Lower lobe of right lung (tissue), 2 donors: Measurements from ENCODE around the gene CEP131. TPM values are rescaled to one million over a fixed set of nuclear protein-coding genes. Genes with fewer than 3 reads are reported as not detected.

ENCODE experiments used
- ATAC-seq, 2 donors: fragments of 200-7000 bp; cut with Tn5 transposase; one replicate each; pipeline ENCODE4 v1.9.1; 2020 to 2022; ENCODE audit warnings: mild to moderate bottlenecking in 2 of 2, moderate library complexity in 2 of 2
- DNase-seq: peaks from one replicate; pipeline ENCODE4 v3.0.0-alpha.2; 2020
- H3K27ac ChIP-seq: fragments of 200-600 bp; one replicate; pipeline ENCODE4 v1.8.0; 2022
- H3K27me3 ChIP-seq: fragments of 200-600 bp; one replicate; pipeline ENCODE4 v1.8.0; 2022; ENCODE audit warnings: low read depth
- H3K36me3 ChIP-seq: fragments of 200-600 bp; one replicate; pipeline ENCODE4 v1.8.0; 2022; ENCODE audit warnings: mild to moderate bottlenecking
- H3K4me1 ChIP-seq: fragments of 200-600 bp; one replicate; pipeline ENCODE4 v1.8.0; 2022
- H3K4me3 ChIP-seq: fragments of 200-600 bp; one replicate; pipeline ENCODE4 v1.8.0; 2022; ENCODE audit warnings: mild to moderate bottlenecking
- H3K9me3 ChIP-seq: fragments of 200-600 bp; one replicate; pipeline ENCODE4 v1.8.0; 2022
- intact Hi-C: fragments of 100-400 bp; cut with DNase I; formaldehyde crosslinking; loops from one replicate; pipeline ENCODE4 v1.11.0; 2022
- total RNA-seq: library from RNA; stranded (reverse); fragmentation: NEBNext Ultra II Directional; extraction: Animal tissue kit (Norgen Biotek cat#: 25700); gene quantifications from one replicate; pipeline ENCODE4 v1.2.1, GENCODE V29; 2021
- TF ChIP-seq, protein P1 (sequence below): fragments of 200-600 bp; IDR thresholded peaks from one replicate; pipeline ENCODE4 v1.8.0; 2022; ENCODE audit warnings: antibody characterized with exemption, mild to moderate bottlenecking
- donor health status: DM: no; HTN: yes; CAD: no; lungs with severe emphysema.

The CEP131 gene
- total RNA-seq, 1 donor from 2014 or later = 8.3 TPM

DNA sequence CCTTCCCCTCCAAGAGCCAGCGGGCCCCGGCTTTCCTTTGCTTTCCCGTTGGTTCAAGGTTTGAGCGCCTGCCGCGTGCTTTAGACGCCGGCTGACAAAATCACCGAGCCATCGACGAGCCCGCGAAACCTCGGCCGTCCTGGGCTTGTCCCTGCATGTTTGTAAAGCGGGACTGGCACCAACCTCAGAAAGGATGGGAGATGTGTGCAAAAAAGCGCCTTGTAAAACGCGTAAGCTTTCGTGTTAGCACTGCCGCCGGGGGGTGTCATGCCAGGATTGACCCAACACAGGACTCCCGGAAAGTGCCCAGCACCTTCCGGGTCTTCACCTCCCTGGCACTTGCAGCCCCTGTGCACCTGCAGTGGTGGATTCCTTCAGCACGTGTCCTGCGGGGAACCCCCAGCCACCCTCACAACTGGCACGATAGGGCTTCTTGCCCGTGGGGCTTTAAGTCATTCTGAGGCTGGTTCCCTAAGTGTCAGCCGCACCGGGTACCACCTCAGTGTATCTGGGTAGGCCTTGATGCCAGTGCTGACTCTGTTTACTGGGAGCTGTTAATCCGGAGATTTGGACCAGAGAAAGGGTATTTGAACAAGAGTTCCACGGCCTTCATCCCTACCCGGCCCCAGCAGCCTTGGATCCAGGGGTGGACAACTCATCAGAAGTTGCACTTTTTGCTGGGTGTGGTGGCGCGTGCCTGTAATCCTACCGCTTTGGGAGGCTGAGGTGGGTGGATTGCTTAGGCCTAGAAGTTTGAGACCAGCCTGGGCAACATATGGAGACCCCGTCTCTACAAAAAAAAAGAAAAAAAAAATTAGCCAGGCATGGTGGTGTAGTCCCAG lies 17.2 kb upstream of the CEP131 start:
- TF ChIP-seq, protein P1, sequence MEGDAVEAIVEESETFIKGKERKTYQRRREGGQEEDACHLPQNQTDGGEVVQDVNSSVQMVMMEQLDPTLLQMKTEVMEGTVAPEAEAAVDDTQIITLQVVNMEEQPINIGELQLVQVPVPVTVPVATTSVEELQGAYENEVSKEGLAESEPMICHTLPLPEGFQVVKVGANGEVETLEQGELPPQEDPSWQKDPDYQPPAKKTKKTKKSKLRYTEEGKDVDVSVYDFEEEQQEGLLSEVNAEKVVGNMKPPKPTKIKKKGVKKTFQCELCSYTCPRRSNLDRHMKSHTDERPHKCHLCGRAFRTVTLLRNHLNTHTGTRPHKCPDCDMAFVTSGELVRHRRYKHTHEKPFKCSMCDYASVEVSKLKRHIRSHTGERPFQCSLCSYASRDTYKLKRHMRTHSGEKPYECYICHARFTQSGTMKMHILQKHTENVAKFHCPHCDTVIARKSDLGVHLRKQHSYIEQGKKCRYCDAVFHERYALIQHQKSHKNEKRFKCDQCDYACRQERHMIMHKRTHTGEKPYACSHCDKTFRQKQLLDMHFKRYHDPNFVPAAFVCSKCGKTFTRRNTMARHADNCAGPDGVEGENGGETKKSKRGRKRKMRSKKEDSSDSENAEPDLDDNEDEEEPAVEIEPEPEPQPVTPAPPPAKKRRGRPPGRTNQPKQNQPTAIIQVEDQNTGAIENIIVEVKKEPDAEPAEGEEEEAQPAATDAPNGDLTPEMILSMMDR = no peak
- DNase-seq (no peak), ATAC-seq (no peak)
- intact Hi-C loops = no loop called here
- H3K9me3 ChIP-seq = no peaks in the 10 kb centered on the region
- no peaks in the 10 kb centered on the region for H3K27me3 ChIP-seq
- peaks cover 33% of the 10 kb centered on the region for H3K4me1 ChIP-seq
- peaks cover 12% of the 10 kb centered on the region for H3K36me3 ChIP-seq
- H3K4me3 ChIP-seq = peak overlapping the region; percentile 100
- peak overlapping the region; percentile 89 for H3K27ac ChIP-seq

DNA sequence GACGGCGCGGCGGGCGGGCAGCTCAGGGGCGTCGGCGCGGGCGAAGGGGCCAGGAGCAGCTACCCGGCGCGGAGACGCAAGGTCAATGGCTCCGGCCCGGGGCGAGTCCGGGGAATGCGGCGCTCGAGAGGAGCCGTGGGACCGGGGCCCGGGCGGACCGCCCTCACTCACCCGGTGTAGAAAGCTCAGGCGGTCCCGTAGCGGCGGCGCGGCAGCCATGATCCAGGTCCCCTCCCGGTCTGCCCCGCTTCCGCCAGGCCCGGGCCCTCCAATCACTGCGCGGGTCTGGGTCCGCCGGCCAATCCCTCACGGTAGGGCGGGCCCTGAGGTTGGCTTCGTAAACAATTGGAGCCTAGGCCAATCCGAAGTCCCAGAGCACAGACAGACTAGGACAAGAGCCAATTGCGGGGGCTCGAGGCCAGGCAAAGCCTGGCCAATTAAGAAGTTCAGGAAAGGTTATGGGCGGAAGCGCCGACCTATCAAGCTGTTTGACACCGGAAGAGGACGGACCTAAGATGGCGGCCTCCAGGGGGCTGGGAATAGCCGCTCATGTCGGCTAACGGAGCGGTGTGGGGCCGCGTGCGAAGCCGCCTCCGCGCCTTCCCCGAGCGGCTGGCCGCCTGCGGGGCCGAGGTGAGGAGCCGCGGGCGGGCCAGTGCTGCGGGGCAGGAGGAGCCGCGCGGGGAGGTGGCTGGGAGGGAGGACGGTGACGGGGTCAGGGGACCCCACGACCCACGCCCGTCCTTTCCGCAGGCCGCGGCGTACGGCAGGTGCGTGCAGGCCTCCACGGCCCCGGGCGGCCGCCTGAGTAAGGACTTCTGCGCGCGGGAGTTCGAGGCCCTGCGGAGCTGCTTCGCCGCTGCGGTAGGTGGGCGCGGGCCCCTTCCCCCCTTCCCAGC lies 16.3 kb upstream of the CEP131 start, which contains the start of the genes NDUFAF8 and TEPSIN:
NDUFAF8 (plus strand) TSS at position 504 of the 899 bp plus-strand sequence; CDS start at position 550, 46 bp downstream.
TEPSIN (minus strand) TSS at position 241 of the 899 bp plus-strand sequence; CDS start at position 219, 22 bp downstream.
- Histone ChIP-seq H3K27me3 (no peaks in the 10 kb centered on the region), H3K27ac (peak within 1 kb of the TSS; percentile 89), H3K36me3 (peaks cover 12% of the 10 kb centered on the region), H3K4me1 (peaks cover 33% of the 10 kb centered on the region), H3K4me3 (peak within 1 kb of the TSS; percentile 100), H3K9me3 (no peaks in the 10 kb centered on the region)
- ATAC-seq (peak; percentile 98), DNase-seq (peak; percentile 98)
- intact Hi-C loops = no loop called here
- TF ChIP-seq, protein P1 = no peak

DNA sequence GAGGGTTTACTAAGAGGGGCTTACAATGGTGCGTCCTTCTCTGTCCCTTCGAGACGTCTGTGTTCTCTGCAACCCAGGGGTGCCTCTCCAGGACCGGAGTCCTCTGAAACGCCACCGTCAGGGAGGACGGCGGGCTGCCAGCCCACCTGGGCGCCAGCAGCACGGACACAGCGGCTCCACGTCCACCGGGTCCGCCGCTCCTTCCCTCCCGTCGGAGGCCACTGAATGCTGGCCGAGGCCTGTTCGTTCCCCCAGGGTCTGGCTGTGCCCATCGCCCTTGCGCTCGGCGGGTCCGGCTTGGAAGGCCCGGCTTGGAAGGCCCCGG lies 15.7 kb upstream of the CEP131 start:
- ATAC-seq (peak in 1 of 2 donors; percentile 0), DNase-seq (no peak)
- Histone ChIP-seq H3K4me1 (peaks cover 33% of the 10 kb centered on the region), H3K27me3 (no peaks in the 10 kb centered on the region), H3K36me3 (peaks cover 17% of the 10 kb centered on the region), H3K27ac (peak overlapping the region; percentile 89), H3K9me3 (no peaks in the 10 kb centered on the region), H3K4me3 (peak overlapping the region; percentile 100)
- TF ChIP-seq, protein P1 = no peak
- intact Hi-C loops = no loop called here

DNA sequence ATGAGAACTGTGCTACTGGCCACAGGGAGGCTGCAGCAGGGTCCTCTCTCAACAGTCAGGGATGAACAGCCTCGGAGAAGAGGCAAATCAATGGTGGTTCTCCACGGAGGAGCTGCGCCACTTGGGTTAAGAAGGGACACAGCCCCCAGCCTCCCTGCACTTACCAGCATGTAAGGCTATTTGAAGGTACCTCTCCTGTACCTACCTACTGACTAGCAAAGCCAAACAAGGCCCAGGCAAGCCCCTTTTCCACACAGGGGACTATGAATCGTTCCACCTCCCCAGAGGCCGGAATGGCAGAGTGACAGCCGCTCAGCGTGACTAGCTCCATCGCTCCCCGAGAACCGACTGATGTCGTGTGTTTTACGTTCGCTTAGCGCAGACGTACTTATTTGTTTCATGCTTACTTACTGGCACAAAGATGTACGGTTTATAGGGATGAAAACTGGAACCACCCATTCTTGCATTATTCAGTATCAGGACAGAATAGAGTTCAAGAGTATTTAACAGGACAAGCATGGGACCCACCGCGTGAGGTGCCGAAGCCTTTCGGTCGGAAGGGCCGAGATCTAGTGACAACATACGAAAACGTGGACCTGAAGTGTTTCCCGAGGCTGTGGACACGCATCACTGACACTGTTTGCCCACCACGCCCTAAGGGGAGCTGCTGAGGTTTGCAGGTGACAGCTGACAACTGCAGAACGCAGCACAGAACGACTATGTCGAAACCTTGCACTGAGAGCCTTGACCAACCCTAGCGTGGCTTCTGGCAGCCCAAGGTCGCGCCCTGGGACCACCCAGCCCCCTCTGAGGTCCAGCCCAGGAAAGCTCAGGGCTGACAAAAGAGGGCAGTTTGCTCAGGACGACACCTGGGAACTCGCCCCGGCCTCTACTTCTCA lies 15.1 kb upstream of the CEP131 start:
- no peaks in the 10 kb centered on the region for H3K9me3 ChIP-seq
- peak overlapping the region; percentile 100 for H3K4me3 ChIP-seq
- peak overlapping the region; percentile 89 for H3K27ac ChIP-seq
- H3K4me1 ChIP-seq = peaks cover 33% of the 10 kb centered on the region
- no peaks in the 10 kb centered on the region for H3K27me3 ChIP-seq
- no peak for DNase-seq
- peaks cover 23% of the 10 kb centered on the region for H3K36me3 ChIP-seq
- TF ChIP-seq, protein P1 = no peak
- no peak for ATAC-seq
- intact Hi-C loops = no loop called here

DNA sequence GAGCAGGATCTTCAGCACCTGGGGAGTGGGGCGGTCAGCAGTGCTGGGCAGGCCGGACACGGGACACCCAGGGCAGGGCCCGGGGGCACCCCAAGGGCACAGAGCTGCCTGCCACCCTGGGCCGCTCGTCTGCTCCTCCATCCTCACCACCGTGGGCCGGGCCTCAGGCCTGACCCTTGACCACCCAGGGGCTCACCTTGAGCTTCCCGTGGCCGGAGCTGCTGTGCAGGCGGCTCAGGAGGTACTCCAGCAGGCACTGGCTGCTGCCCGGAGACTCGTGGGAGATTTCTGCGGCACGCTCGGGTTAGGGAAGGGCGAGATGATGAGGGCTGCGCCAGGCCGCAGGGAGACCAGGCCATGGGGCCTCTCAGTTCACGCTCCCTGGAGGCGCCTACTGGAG lies 14.0 kb upstream of the CEP131 start:
- H3K27ac ChIP-seq = no peak overlapping the region
- H3K4me3 ChIP-seq = no peak overlapping the region
- H3K36me3 ChIP-seq = peaks cover 34% of the 10 kb centered on the region
- no peak for ATAC-seq
- no peak for DNase-seq
- TF ChIP-seq, protein P1 = no peak
- peaks cover 33% of the 10 kb centered on the region for H3K4me1 ChIP-seq
- intact Hi-C loops = no loop called here
- H3K27me3 ChIP-seq = no peaks in the 10 kb centered on the region
- no peaks in the 10 kb centered on the region for H3K9me3 ChIP-seq
